Psoas muscle (tissue), 8 donors: ENCODE measurements around the gene COL23A1. TPM values are rescaled to one million over a fixed set of nuclear protein-coding genes. Genes with fewer than 3 reads are reported as not detected.

Experiments used
- ATAC-seq, 4 donors: fragments of 200-7000 bp; cut with Tn5 transposase; one replicate each; pipeline ENCODE4 v1.9.1; 2020; ENCODE audit warnings: moderate library complexity in 3 of 4, mild to moderate bottlenecking in 2 of 4
- DNase-seq, 2 donors: peaks; one replicate each; pipeline ENCODE4 v3.0.0-alpha.2; 2020
- H3K27ac ChIP-seq: fragments of 200-600 bp; one replicate; pipeline ENCODE4 v1.8.0; 2022
- H3K27me3 ChIP-seq, 3 donors: fragments of 200-600 bp in 1 of 3; one replicate each; pipeline versions ENCODE4 v1.6.1 to v1.8.0; 2013 to 2022; ENCODE audit warnings: low read length in 2 of 3, mild to moderate bottlenecking in 2 of 3, moderate library complexity in 1 of 3; ENCODE audit not compliant: insufficient read depth in 3 of 3
- H3K36me3 ChIP-seq, 2 donors: fragments of 200-600 bp in 1 of 2; one replicate each; pipeline versions ENCODE4 v1.6.1 to v1.8.0; 2013 to 2022; ENCODE audit warnings: low read depth in 1 of 2, mild to moderate bottlenecking in 1 of 2, moderate library complexity in 1 of 2; ENCODE audit not compliant: insufficient read depth in 1 of 2
- H3K4me1 ChIP-seq: fragments of 200-600 bp; one replicate; pipeline ENCODE4 v1.8.0; 2022
- H3K4me3 ChIP-seq: fragments of 200-600 bp; one replicate; pipeline ENCODE4 v1.8.0; 2022; ENCODE audit warnings: mild to moderate bottlenecking
- H3K9me3 ChIP-seq: fragments of 200-600 bp; one replicate; pipeline ENCODE4 v1.8.0; 2022
- CTCF ChIP-seq: fragments of 200-600 bp; IDR thresholded peaks from one replicate; pipeline ENCODE4 v1.8.0; 2022; ENCODE audit warnings: antibody characterized with exemption
- WGBS, 3 donors: extraction: QIAGEN DNeasy Blood & Tissue Kit; methylation state at CpG; one replicate each; pipeline versions ENCODE4 v1.1.6 to v1.1.7; 2013; 5-methylcytosine and 5-hydroxymethylcytosine counted together
- intact Hi-C, 2 donors: fragments of 100-400 bp; cut with DNase I; formaldehyde crosslinking; loops; one replicate each; pipeline versions ENCODE4 v1.11.0 to v1.14.2; 2022
- polyA plus RNA-seq, 3 donors: library from polyadenylated mRNA; stranded (reverse); fragments of 200-250 nt; gene quantifications; one replicate each; pipeline ENCODE4 v1.2.3, GENCODE V29; 2013
- total RNA-seq, 4 donors: library from RNA; stranded (reverse); fragmentation: NEBNext Ultra II Directional in 2 of 4; extraction: Animal tissue kit (Norgen Biotek cat#: 25700) in 2 of 4; gene quantifications; one replicate each; pipeline versions ENCODE4 v1.2.1 to v1.2.4, GENCODE V29; 2021 to 2023
- donor health status: healthy with polysubstance abuse.
- donor health status: DM: no; HTN: no; CAD: no; lungs with moderate emphysema.
- donor health status: Bipolar disorder and iron deficiency.
- donor health status: healthy.
- donor health status: DM: yes; HTN: yes; CAD: no.
- donor health status: DM: no; HTN: no; CAD: no.
- donor health status: DM: no; HTN: no; CAD: no.
- donor health status: DM: yes; HTN: yes; CAD: no.

COL23A1 gene
- total and polyA plus RNA-seq, 7 donors = 0.66 to 3.0 (median 1.2) TPM

DNA sequence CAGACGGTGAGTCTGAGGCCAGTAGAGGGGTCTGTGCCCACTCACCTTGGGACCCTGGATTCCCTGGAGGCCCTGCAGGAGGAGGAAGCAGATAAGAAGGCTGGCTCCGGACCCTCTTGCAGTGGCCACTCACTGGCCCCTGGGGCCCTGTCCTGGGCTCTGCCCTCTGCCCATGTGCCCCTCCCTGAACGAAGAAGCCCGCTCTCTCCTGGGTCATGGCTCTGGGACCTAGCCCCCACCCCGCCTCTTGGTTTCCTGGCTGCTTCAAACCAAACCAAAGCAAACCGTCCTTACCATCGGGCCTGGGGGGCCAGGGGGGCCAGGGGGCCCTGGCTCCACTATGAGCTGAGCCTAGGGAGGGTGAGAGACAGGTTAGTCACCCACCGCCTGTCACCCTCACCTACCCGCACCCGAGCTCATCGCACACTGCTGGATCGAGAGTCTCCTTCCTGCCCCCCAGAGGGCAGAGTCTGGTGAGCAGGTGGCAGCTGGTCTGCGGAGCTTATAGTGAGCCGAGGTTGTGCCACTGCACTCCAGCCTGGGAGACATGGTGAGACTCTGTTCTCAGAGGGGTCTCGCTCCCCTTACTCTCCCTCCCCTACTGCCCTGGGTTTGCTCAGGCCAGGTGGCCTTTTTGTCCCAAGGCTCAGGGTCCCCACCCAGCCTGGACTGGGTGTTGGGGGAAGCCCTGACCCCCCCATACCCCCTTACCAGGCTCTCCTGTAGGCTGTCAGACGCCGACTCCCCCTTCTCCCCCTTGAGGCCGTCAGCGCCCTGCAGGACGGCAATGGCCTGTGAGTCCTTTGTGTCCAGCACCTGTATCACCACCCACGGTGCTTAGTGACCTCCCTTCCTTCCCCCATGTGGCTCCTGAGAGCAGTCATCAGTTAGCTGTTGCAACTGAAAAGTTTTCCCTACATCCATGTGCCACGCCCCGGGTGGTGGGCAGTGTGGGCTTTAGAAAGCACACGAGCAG, 342.4 kb downstream of the COL23A1 start:
- no peaks in the 10 kb centered on the region for H3K36me3 ChIP-seq
- H3K4me3 ChIP-seq = no peak overlapping the region
- no peak overlapping the region for H3K27ac ChIP-seq
- WGBS, 3 donors = 65 to 73% (median 67%) methylated on average over 24 of the region's 24 CpGs
- intact Hi-C loops = no loop called here
- no peaks in the 10 kb centered on the region for H3K27me3 ChIP-seq
- TF ChIP-seq CTCF = no peak
- no peaks in the 10 kb centered on the region for H3K9me3 ChIP-seq
- H3K4me1 ChIP-seq = no peaks in the 10 kb centered on the region
- DNase-seq = no peak
- ATAC-seq = no peak

DNA sequence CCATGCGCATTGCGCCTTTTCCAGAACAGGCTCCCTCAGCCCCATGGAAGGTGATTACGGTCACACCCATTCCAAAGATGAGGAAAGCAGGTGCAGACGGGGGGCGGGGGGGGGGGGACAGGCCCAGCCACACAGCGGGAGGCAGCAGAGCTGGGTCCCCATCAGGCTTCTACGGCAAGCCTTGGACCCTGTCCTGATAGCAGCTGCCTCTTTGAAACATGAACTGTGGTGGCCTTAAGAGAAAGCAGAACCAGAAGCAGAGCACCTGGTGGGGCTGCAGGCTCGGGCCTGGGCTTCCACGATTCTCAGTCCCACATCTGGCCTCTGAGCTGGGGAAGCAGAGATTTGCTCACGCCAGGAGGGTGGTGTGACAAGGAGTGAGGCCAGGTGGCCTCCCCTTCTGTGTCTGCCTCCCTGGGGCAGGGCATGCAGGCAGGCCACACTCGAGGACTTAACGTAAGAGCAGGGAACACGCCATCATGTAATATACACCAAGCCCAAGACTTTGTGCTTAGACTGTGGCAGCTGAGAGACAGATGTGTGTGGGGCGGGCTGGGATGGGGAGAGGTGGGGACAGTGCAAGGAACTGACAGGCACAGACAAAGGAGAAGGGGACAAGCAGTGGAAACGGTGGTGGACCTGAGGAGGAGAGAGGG, 343.4 kb downstream of the COL23A1 start:
- Histone ChIP-seq H3K4me1 (no peaks in the 10 kb centered on the region), H3K9me3 (no peaks in the 10 kb centered on the region), H3K27ac (no peak overlapping the region), H3K36me3 (no peaks in the 10 kb centered on the region), H3K27me3 (no peaks in the 10 kb centered on the region), H3K4me3 (no peak overlapping the region)
- 50 to 59% (median 54%) methylated on average over 14 to 15 of the region's 15 CpGs for WGBS, 3 donors
- no peak for DNase-seq
- ATAC-seq = no peak
- intact Hi-C loops = no loop called here
- no peak for TF ChIP-seq CTCF

GRCh38 chr5:178245389-178245788, 344.8 kb downstream of the COL23A1 start:
- Histone ChIP-seq H3K9me3 (no peaks in the 10 kb centered on the region), H3K27me3 (no peaks in the 10 kb centered on the region), H3K27ac (no peak overlapping the region), H3K4me1 (peaks cover 3% of the 10 kb centered on the region), H3K36me3 (no peaks in the 10 kb centered on the region), H3K4me3 (no peak overlapping the region)
- intact Hi-C loops = no loop called here
- no peak for DNase-seq
- ATAC-seq = no peak
- 84 to 92% (median 88%) methylated on average over 2 of the region's 2 CpGs for WGBS, 3 donors
- TF ChIP-seq CTCF = no peak

DNA sequence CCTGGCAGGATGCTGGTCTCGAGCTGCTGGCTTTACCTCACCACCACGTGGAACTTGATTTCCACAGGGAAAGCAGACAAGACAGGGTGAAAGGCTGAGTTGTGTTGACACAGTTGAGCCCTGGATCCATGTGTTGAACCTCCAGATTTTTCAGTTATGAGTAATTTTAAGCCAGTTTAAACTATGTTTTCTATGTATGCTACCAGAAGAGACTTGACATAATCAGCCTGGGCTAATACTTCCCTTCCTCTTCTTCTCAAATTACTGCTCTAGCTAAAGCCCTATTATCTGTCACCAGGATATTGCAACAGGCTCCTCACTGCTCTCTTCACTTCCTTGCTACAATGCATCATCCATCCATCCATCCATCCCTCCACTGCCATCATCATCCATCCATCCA, 345.6 kb downstream of the COL23A1 start:
- 76 to 85% (median 85%) methylated on average over 2 of the region's 2 CpGs for WGBS, 3 donors
- H3K36me3 ChIP-seq = no peaks in the 10 kb centered on the region
- TF ChIP-seq CTCF = no peak
- H3K4me1 ChIP-seq = peaks cover 6% of the 10 kb centered on the region
- intact Hi-C loops = no loop called here
- no peaks in the 10 kb centered on the region for H3K9me3 ChIP-seq
- ATAC-seq (no peak), DNase-seq (no peak)
- no peak overlapping the region for H3K4me3 ChIP-seq
- H3K27ac ChIP-seq = no peak overlapping the region
- no peaks in the 10 kb centered on the region for H3K27me3 ChIP-seq
